ENCODE results near the gene AFG3L2. TPM values are rescaled to one million over a fixed set of nuclear protein-coding genes. Genes with fewer than 3 reads are reported as not detected.

Gene AFG3L2
- total RNA-seq, 1 donor from 2014 or later = 136 TPM

DNA sequence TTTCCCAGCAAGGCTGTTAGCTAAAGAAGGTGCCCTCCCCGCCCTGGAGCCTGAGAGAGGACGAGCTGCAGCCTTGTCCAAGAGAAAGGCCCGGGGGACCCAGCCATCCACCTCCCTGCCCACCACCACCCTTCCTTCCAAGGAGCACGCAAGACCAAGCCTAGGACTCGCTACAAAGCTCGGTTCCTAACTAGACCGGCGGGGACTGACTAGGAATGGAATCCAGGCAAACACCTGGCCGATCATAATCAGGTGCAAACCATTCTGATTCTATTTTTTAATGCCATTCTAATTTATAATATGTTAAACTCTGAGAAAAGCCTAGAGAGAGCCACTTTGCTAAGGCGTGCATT, 88.6 kb downstream of the AFG3L2 start:
- TF ChIP-seq, protein P1, sequence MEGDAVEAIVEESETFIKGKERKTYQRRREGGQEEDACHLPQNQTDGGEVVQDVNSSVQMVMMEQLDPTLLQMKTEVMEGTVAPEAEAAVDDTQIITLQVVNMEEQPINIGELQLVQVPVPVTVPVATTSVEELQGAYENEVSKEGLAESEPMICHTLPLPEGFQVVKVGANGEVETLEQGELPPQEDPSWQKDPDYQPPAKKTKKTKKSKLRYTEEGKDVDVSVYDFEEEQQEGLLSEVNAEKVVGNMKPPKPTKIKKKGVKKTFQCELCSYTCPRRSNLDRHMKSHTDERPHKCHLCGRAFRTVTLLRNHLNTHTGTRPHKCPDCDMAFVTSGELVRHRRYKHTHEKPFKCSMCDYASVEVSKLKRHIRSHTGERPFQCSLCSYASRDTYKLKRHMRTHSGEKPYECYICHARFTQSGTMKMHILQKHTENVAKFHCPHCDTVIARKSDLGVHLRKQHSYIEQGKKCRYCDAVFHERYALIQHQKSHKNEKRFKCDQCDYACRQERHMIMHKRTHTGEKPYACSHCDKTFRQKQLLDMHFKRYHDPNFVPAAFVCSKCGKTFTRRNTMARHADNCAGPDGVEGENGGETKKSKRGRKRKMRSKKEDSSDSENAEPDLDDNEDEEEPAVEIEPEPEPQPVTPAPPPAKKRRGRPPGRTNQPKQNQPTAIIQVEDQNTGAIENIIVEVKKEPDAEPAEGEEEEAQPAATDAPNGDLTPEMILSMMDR (IDR thresholded peaks at IDR 0.05; ENCODE audit: borderline replicate concordance) = no peak
- intact Hi-C loops (cut with micrococcal nuclease) = no loop called here
- peaks cover 12% of the 10 kb centered on the region for H3K27me3 ChIP-seq (ENCODE audit: low read depth)
- peak overlapping the region; percentile 75 for H3K27ac ChIP-seq (replicated peaks)
- no peak for DNase-seq
- no peaks in the 10 kb centered on the region for H3K36me3 ChIP-seq
- H3K9me3 ChIP-seq (replicated peaks) = no peaks in the 10 kb centered on the region
- peaks cover 29% of the 10 kb centered on the region for H3K4me1 ChIP-seq
- H3K4me3 ChIP-seq = peak overlapping the region; percentile 65

DNA sequence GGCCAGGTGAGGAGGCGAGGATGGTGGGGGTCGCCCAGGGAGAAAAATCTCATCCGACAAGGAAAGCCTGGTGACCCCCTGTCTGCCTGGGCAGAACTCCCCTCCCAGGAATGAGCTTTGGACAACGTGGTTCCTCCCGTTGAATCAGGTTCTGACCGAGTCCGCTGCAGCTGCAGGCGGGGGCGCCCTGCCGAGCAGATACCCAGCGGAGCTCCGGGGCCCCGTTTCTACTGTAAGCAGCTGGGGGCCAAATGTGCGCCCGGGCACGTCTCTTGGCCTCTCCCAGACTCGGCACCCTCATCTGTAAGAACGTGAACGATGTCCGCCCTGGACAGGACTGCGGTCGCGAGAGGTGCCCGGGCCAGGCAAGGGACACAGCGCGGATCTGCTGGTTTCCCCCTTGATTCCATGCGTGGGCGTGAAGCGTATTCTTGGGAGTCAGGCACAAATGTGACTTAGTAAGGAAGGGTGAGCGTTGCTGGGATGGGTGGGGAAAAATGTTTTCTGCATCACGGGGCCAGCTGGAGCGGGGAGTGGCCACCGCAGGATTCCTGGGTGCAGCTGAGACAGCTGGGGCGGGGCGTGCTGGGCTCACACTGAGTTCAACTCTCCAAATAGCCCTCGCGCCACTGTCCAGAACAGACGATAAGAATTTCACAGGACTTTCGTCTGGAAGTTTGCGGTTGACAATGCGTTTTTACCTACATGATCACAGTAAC, 89.2 kb downstream of the AFG3L2 start:
- H3K36me3 ChIP-seq = no peaks in the 10 kb centered on the region
- TF ChIP-seq, protein P1 (IDR thresholded peaks at IDR 0.05; ENCODE audit: borderline replicate concordance) = no peak
- no peaks in the 10 kb centered on the region for H3K9me3 ChIP-seq (replicated peaks)
- peak; percentile 82 for DNase-seq
- H3K4me3 ChIP-seq = peak overlapping the region; percentile 65
- peaks cover 12% of the 10 kb centered on the region for H3K27me3 ChIP-seq (ENCODE audit: low read depth)
- H3K27ac ChIP-seq (replicated peaks) = peak overlapping the region; percentile 75
- intact Hi-C loops (cut with micrococcal nuclease) = no loop called here
- peaks cover 29% of the 10 kb centered on the region for H3K4me1 ChIP-seq

DNA sequence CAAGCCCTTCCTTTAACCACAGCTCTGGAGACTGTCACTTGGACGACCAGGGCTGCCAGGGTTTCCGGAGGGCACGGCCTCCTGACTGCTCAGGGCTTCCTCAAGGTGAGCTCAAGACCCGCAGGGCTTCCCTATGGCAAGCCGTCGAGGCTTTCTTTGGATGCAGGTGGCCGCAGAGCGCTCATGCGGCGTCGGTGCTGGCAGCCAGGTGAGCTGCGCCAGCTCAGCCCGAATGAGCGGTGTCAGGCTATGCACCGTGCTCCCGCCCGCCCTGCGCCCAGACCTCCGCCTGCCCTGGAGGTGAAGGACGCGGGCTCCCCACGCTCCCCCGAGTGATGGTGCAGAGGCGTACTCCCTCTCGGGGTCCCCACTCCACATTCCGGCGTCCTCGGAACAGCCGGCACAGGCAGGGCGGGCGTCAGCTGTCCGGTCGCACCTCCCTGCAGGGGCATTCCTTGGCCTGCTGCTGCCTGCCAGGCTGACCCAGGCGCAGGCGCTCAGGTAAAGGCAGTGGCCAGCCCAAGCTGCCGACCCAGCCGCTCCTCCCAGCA, 89.8 kb downstream of the AFG3L2 start:
- Histone ChIP-seq H3K36me3 (no peaks in the 10 kb centered on the region), H3K27me3 (ENCODE audit: low read depth) (peaks cover 12% of the 10 kb centered on the region), H3K4me1 (peaks cover 29% of the 10 kb centered on the region), H3K4me3 (peak overlapping the region; percentile 65), H3K9me3 (replicated peaks) (no peaks in the 10 kb centered on the region), H3K27ac (replicated peaks) (peak overlapping the region; percentile 75)
- TF ChIP-seq, protein P1 (IDR thresholded peaks at IDR 0.05; ENCODE audit: borderline replicate concordance) = no peak
- no peak for DNase-seq
- intact Hi-C loops (cut with micrococcal nuclease) = no loop called here

- no peak overlapping the region for H3K4me3 ChIP-seq
- intact Hi-C loops (cut with micrococcal nuclease) = no loop called here
- peaks cover 44% of the 10 kb centered on the region for H3K4me1 ChIP-seq
- DNase-seq = no peak
- no peaks in the 10 kb centered on the region for H3K9me3 ChIP-seq (replicated peaks)
- peak overlapping the region; percentile 27 for H3K27ac ChIP-seq (replicated peaks)
- no peaks in the 10 kb centered on the region for H3K27me3 ChIP-seq (ENCODE audit: low read depth)
- TF ChIP-seq, protein P1 (IDR thresholded peaks at IDR 0.05; ENCODE audit: borderline replicate concordance) = no peak
- H3K36me3 ChIP-seq = no peaks in the 10 kb centered on the region
These were observed 93.4 kb downstream of the AFG3L2 start for GRCh38 chr18:12283666-12284065.

GRCh38 chr18:12283256-12283655, 93.8 kb downstream of the AFG3L2 start:
- TF ChIP-seq, protein P1 (IDR thresholded peaks at IDR 0.05; ENCODE audit: borderline replicate concordance) = no peak
- Histone ChIP-seq H3K9me3 (replicated peaks) (no peaks in the 10 kb centered on the region), H3K27me3 (ENCODE audit: low read depth) (no peaks in the 10 kb centered on the region), H3K36me3 (no peaks in the 10 kb centered on the region), H3K4me1 (peaks cover 44% of the 10 kb centered on the region), H3K4me3 (no peak overlapping the region), H3K27ac (replicated peaks) (no peak overlapping the region)
- no peak for DNase-seq
- intact Hi-C loops (cut with micrococcal nuclease) = no loop called here

Data from left ventricle myocardium inferior (tissue), 1 donor.